Fibroblast of skin of abdomen (primary cell): Measurements from ENCODE around the gene KRT9.
"Not testable (repeated sequence)": the region's sequence is repeated elsewhere in the genome, so short reads cannot be mapped to it uniquely, and the experiment has no call there.

Source experiments
- DNase-seq: peaks from one replicate; pipeline ENCODE4 v3.0.0-alpha.2; 2013

Gene KRT9

GRCh38 chr17:41579484-41580243, 7.8 kb upstream of the KRT9 start:
- peak; percentile 62 for DNase-seq

DNA sequence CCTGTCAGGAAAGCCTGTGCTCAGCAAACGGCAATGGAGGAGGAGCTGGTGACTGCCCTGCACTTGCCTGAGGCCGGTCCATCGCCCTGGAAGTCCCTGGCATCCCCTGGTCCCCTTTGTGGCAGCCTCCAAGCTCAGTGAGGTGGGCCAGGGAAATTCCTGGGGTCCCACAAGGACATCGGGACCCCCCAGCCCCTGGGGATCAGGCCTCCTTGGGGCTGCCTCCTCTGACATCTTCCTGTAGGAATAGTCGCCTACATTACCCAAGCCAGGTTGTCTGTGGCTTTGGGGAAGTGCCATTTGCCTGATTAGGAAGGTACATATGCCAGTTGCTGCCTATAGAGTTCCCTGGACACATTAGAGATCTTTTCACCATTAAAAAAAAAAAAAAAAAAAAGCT, 7.1 kb upstream of the KRT9 start:
- no peak for DNase-seq

- no peak for DNase-seq
These were observed 6.7 kb upstream of the KRT9 start for GRCh38 chr17:41578538-41578937.

DNA sequence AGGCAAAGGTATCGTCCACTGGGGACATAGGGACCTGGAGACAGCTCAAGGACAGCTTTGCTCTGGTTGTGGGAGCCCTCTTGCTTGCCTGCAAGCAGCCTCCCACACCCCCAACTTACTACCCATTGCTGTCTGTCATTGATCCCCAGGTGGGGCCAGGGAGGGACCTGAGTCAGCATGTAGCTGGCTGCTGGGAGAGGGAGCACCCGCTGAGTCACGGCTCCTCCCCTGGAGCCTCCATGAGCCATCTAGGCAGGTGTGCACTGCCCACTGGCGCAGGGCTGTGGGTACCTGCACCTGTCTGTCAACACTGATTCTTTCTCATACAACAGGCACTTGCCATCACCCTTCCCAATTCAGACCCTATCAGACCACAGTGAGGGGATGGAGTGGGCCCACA, 4.9 kb upstream of the KRT9 start:
- DNase-seq: not testable (repeated sequence)

- DNase-seq: no peak
These were observed 3.5 kb upstream of the KRT9 start for GRCh38 chr17:41575336-41575735.

GRCh38 chr17:41567317-41567716, 4.5 kb downstream of the KRT9 start:
- no peak for DNase-seq

DNA sequence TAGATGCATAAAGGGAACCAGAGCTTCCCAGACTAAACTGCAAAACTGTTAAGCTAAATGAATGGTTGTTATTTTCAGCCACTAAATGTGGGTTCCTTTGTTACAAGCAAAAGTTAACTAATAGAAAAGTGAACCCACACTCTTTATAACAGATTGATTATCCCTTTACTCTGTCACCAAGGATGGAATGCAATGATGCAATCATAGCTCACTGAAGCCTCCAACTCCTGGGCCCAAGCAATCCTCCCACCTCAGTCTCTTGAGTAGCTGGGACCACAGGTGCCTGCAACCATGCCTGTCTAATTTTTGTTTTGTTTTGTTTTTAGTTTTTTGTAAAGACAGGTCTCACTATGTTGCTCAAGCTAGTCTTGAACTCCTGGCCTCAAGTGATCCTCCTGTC, 6.5 kb downstream of the KRT9 start:
- DNase-seq: no peak

GRCh38 chr17:41563607-41564170, 8.2 kb downstream of the KRT9 start:
- no peak for DNase-seq

GRCh38 chr17:41561554-41561953, 10.3 kb downstream of the KRT9 start:
- DNase-seq: no peak

- DNase-seq: peak; percentile 19
These were observed 12.3 kb downstream of the KRT9 start for GRCh38 chr17:41559548-41559947.

- no peak for DNase-seq
These were observed 14.9 kb downstream of the KRT9 start for GRCh38 chr17:41556931-41557330.

DNA sequence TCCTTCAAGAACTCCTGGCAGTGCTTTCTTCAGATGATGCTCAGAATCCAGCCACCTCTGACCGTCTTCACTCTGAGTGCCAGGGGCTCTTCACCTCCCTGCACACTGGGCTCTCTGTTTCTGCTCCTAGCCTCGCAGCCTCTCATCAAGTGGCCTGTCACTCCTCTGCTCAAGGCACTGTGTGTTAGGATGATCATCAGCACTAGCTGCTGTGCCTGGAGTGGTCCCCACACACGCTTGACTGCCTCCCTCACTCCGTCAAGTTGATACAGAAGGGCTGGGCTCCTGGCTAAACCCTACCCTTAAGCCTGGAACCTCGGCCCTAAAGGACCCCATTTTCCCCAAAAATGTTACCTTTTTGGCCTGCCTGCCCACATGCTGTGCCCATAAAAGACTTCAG, 15.6 kb downstream of the KRT9 start:
- no peak for DNase-seq

- no peak for DNase-seq
These were observed 16.6 kb downstream of the KRT9 start for GRCh38 chr17:41555105-41555887.

GRCh38 chr17:41553987-41554680, 17.7 kb downstream of the KRT9 start:
- no peak for DNase-seq

DNA sequence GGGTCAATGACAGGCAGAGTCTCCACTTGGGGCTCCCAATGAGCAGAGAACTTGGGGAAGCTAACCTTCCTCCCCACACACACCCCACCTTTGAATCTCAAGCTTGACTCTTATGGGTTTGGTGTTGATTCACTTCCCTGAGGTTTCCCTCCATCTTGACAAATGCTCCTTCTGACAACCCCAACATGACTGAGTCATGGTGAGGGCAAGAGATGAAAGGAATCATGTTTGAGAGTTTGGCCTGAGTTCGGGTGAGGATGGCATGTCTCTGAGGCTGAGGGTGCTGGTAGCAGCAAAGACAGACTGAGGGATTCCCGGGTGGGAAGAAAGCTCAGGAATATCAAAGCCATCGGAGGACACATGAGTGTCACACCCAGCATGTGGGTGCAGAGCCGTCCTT, 18.7 kb downstream of the KRT9 start:
- peak; percentile 22 for DNase-seq

DNA sequence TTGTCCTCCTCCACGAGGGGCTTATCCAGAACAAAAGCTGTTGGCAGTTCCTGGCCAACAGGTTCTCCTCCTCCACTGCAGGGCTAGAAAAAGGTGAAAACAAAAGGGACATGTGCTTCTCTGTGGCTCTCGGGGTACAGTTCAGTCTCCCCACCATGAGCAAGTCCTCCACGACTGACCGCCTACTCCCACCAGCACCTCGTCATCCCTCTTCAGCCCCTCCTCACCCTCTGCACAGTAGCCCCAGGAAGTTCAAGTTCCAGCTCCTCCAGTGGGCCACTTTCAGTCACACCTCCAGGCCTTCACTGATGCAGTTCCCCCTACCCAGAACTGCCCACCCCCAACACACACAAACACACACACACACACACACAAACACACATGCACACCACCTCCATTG, 19.4 kb downstream of the KRT9 start:
- no peak for DNase-seq

- peak; percentile 50 for DNase-seq
These were observed 20.5 kb downstream of the KRT9 start for GRCh38 chr17:41551365-41551764.

DNA sequence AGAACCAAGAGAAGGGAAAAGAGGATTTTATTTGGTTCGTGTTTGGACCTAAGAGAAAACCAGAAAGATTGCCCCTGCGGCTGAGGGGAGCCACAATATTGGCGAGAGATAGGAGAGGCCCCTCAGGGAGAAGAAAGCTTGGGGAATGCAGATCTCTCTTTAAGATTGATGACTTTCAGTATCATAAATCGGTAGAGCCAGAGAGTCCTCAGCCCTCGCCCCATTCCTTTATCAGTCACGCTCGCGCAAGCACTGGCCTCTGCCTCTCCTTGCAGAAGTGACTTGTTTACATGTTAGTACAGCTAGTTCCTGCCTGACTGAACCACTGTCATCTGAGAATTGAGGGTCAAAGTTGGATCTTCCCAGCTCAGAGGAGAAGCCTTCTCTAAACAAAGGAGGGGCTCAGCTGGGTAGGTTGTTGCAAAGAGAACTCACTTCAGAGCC, 22.2 kb downstream of the KRT9 start:
- no peak for DNase-seq

GRCh38 chr17:41548844-41549595, 22.8 kb downstream of the KRT9 start:
- DNase-seq: peak; percentile 87

GRCh38 chr17:41547921-41548843, 23.7 kb downstream of the KRT9 start:
- DNase-seq: peak; percentile 97

DNA sequence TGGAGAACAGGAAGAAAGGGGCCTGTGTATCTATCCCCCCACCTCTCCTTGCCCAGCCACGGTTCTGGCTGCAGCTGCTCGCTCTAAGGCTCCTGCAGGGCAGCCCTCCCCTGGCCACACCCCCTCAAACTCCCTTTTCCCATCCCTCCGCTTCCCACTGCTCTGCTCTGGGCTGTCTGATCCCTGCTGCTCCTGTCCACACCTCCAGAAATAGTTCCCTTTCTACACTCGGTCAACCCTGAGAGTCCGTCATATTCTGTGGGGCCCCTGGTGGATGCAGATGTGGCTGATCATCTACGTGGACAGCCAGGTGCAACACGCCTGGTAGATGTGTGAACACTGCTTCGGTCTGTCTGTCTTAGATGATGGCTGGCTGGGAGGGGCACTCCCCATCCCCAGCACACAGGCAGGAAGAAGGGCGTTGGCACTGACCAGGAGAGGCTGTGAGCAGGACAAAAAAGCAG, 24.4 kb downstream of the KRT9 start:
- DNase-seq: no peak
